Panc1 (cell line): Measurements from ENCODE around the gene IBA57.

Experiments
- CTCF ChIP-seq: fragments of 450-650 bp; IDR thresholded peaks from 2 replicates; pipeline ENCODE4 v1.5.1; 2017; ENCODE audit warnings: mild to moderate bottlenecking
- SIN3A ChIP-seq: IDR thresholded peaks from 2 replicates; pipeline ENCODE4 v1.6.1; 2012; ENCODE audit warnings: low read depth, mild to moderate bottlenecking, low read length, moderate library complexity, borderline replicate concordance; ENCODE audit not compliant: insufficient read depth

GRCh38 chr1:228178737-228179684 lies 13.4 kb downstream of the IBA57 start:
- TF ChIP-seq CTCF (no peak), SIN3A (no peak)
